ENCODE data around the gene AUTS2. TPM values are rescaled to one million over a fixed set of nuclear protein-coding genes. Genes with fewer than 3 reads are reported as not detected.
"Not testable (repeated sequence)": the region's sequence is repeated elsewhere in the genome, so short reads cannot be mapped to it uniquely, and the experiment has no call there.

Gene AUTS2
- total RNA-seq, 1 experiment from 2014 or later = 4.6 TPM

- DNase-seq (ENCODE audit: low read depth) = no peak
These were observed 184.8 kb downstream of the AUTS2 start for GRCh38 chr7:69782917-69783684.

- not testable (repeated sequence) for DNase-seq (ENCODE audit: low read depth)
These were observed 187.9 kb downstream of the AUTS2 start for GRCh38 chr7:69786130-69786529.

- DNase-seq (ENCODE audit: low read depth) = no peak
These were observed 188.6 kb downstream of the AUTS2 start for GRCh38 chr7:69786730-69787395.

- DNase-seq (ENCODE audit: low read depth) = no peak
These were observed 189.6 kb downstream of the AUTS2 start for GRCh38 chr7:69787736-69788431.

GRCh38 chr7:69789563-69789962 is 191.3 kb downstream of the AUTS2 start:
- no peak for DNase-seq (ENCODE audit: low read depth)

- DNase-seq (ENCODE audit: low read depth) = no peak
These were observed 192.9 kb downstream of the AUTS2 start for GRCh38 chr7:69790977-69791724.

GRCh38 chr7:69791739-69792138 is 193.5 kb downstream of the AUTS2 start:
- no peak for DNase-seq (ENCODE audit: low read depth)

GRCh38 chr7:69795932-69796331 is 197.7 kb downstream of the AUTS2 start:
- no peak for DNase-seq (ENCODE audit: low read depth)

- no peak for DNase-seq (ENCODE audit: low read depth)
These were observed 198.1 kb downstream of the AUTS2 start for GRCh38 chr7:69796416-69796815.

GRCh38 chr7:69799048-69799697 is 200.9 kb downstream of the AUTS2 start:
- DNase-seq (ENCODE audit: low read depth) = no peak

- DNase-seq (ENCODE audit: low read depth) = no peak
These were observed 201.7 kb downstream of the AUTS2 start for GRCh38 chr7:69799990-69800389.

- no peak for DNase-seq (ENCODE audit: low read depth)
These were observed 202.2 kb downstream of the AUTS2 start for GRCh38 chr7:69800495-69800894.

- DNase-seq (ENCODE audit: low read depth) = no peak
These were observed 203.7 kb downstream of the AUTS2 start for GRCh38 chr7:69801729-69802682.

GRCh38 chr7:69803699-69804516 is 205.6 kb downstream of the AUTS2 start:
- no peak for DNase-seq (ENCODE audit: low read depth)

GRCh38 chr7:69804962-69805361 is 206.7 kb downstream of the AUTS2 start:
- DNase-seq (ENCODE audit: low read depth) = no peak

GRCh38 chr7:69808391-69808790 is 210.1 kb downstream of the AUTS2 start:
- no peak for DNase-seq (ENCODE audit: low read depth)

GRCh38 chr7:69811476-69812308 is 213.4 kb downstream of the AUTS2 start:
- no peak for DNase-seq (ENCODE audit: low read depth)

- DNase-seq (ENCODE audit: low read depth) = no peak
These were observed 214.5 kb downstream of the AUTS2 start for GRCh38 chr7:69812756-69813155.

All from HT1080 (cell line).